Measurements from ENCODE around the gene COX7A1.

GRCh38 chr19:36128392-36128736, 23.9 kb downstream of the COX7A1 start:
- TF ChIP-seq ATF3 (CRISPR knock-in tag; conservative IDR thresholded peaks at IDR 0.05) (no peak), CTCF (IDR thresholded peaks at IDR 0.05) (no peak), GTF2I (CRISPR knock-in tag; conservative IDR thresholded peaks at IDR 0.05) (no peak), MLX (CRISPR knock-in tag; IDR thresholded peaks at IDR 0.05) (no peak), ESRRA (CRISPR knock-in tag; IDR thresholded peaks at IDR 0.05; ENCODE audit: borderline replicate concordance) (no peak), E2F4 (CRISPR knock-in tag; IDR thresholded peaks at IDR 0.05; ENCODE audit: borderline replicate concordance, low read depth) (no peak), NFYB (CRISPR knock-in tag; conservative IDR thresholded peaks at IDR 0.05; ENCODE audit: low read depth) (no peak), PRRX2 (CRISPR knock-in tag; IDR thresholded peaks at IDR 0.05) (no peak), ZNF317 (CRISPR knock-in tag; IDR thresholded peaks at IDR 0.05; ENCODE audit: borderline replicate concordance, low read depth) (no peak), TCF7 (CRISPR knock-in tag; IDR thresholded peaks at IDR 0.05; ENCODE audit: low read depth) (no peak)
